ENCODE data around the gene THAP3.

THAP3 gene

GRCh38 chr1:6674771-6675170 is 50.1 kb downstream of the THAP3 start:
- DNase-seq (ENCODE audit: low spot score): no peak

GRCh38 chr1:6675941-6676340 is 51.3 kb downstream of the THAP3 start:
- no peak for DNase-seq (ENCODE audit: low spot score)

All from cerebellar cortex (tissue), 1 donor.